ENCODE data around the gene MT2A.

The MT2A gene

GRCh38 chr16:56607675-56608042 lies 725 bp upstream of the MT2A start:
- TF ChIP-seq POU2F2 (IDR thresholded peaks at IDR 0.05; ENCODE audit: low read depth, low read length), result no peak
- no peak for TF ChIP-seq POLR2A (IDR thresholded peaks at IDR 0.05; ENCODE audit: low read depth, low read length)
- TF ChIP-seq TAF1 (IDR thresholded peaks at IDR 0.05; ENCODE audit: low read depth, low read length), result no peak
- no peak for TF ChIP-seq POLR2AphosphoS5 (IDR thresholded peaks at IDR 0.05; ENCODE audit: low read depth, low read length)
- no peak for TF ChIP-seq PAX5 (IDR thresholded peaks at IDR 0.05; ENCODE audit: insufficient read depth, low read length, severe bottlenecking)
- no peak for TF ChIP-seq SPI1 (IDR thresholded peaks at IDR 0.05; ENCODE audit: low read depth, low read length)
- FAIRE-seq, result no peak
- DNase-seq (ENCODE audit: insufficient read length, low spot score), result no peak

GRCh38 chr16:56608876-56609462 lies 585 bp downstream of the MT2A start:
- TF ChIP-seq TAF1 (IDR thresholded peaks at IDR 0.05; ENCODE audit: low read depth, low read length), result no peak
- TF ChIP-seq SPI1 (IDR thresholded peaks at IDR 0.05; ENCODE audit: low read depth, low read length), result no peak
- no peak for TF ChIP-seq POU2F2 (IDR thresholded peaks at IDR 0.05; ENCODE audit: low read depth, low read length)
- TF ChIP-seq POLR2A (IDR thresholded peaks at IDR 0.05; ENCODE audit: low read depth, low read length), result no peak
- TF ChIP-seq POLR2AphosphoS5 (IDR thresholded peaks at IDR 0.05; ENCODE audit: low read depth, low read length), result no peak
- TF ChIP-seq PAX5 (IDR thresholded peaks at IDR 0.05; ENCODE audit: insufficient read depth, low read length, severe bottlenecking), result no peak
- no peak for DNase-seq (ENCODE audit: insufficient read length, low spot score)
- no peak for FAIRE-seq

DNA sequence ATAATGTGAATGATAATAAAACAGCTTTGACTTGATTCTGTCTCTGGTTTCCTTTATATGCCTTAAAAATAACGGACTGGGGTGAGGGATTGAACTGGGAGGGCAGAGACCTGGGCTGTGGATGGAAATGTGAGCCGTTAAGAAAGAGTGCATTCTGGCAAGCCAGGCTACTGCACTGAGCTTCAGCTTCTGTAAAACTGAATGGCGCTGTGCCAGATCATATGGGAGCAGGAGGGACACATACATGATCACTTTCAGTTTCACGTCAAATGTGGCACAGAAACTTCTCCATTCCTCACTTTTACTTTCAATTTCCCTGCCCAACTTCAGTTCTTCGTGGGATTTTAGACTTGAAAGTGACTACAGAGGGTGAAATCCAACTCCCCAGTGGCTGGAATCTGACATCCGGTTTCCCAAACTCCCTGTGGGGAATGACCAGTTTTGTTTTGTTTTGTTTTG lies 1.1 kb downstream of the MT2A start:
- DNase-seq (ENCODE audit: insufficient read length, low spot score) (peak; percentile 57), FAIRE-seq (peak; percentile 58)
- no peak for TF ChIP-seq POLR2AphosphoS5 (IDR thresholded peaks at IDR 0.05; ENCODE audit: low read depth, low read length)
- no peak for TF ChIP-seq POLR2A (IDR thresholded peaks at IDR 0.05; ENCODE audit: low read depth, low read length)
- TF ChIP-seq SPI1 (IDR thresholded peaks at IDR 0.05; ENCODE audit: low read depth, low read length), result peak; percentile 27; the same call in 1 of the 2 replicates
- TF ChIP-seq POU2F2 (IDR thresholded peaks at IDR 0.05; ENCODE audit: low read depth, low read length), result no peak
- TF ChIP-seq PAX5 (IDR thresholded peaks at IDR 0.05; ENCODE audit: insufficient read depth, low read length, severe bottlenecking), result no peak
- no peak for TF ChIP-seq TAF1 (IDR thresholded peaks at IDR 0.05; ENCODE audit: low read depth, low read length)

- FAIRE-seq (peak; percentile 73), DNase-seq (ENCODE audit: insufficient read length, low spot score) (no peak)
- no peak for TF ChIP-seq TAF1 (IDR thresholded peaks at IDR 0.05; ENCODE audit: low read depth, low read length)
- TF ChIP-seq SPI1 (IDR thresholded peaks at IDR 0.05; ENCODE audit: low read depth, low read length), result no peak
- TF ChIP-seq PAX5 (IDR thresholded peaks at IDR 0.05; ENCODE audit: insufficient read depth, low read length, severe bottlenecking), result no peak
- TF ChIP-seq POU2F2 (IDR thresholded peaks at IDR 0.05; ENCODE audit: low read depth, low read length), result no peak
- no peak for TF ChIP-seq POLR2A (IDR thresholded peaks at IDR 0.05; ENCODE audit: low read depth, low read length)
- TF ChIP-seq POLR2AphosphoS5 (IDR thresholded peaks at IDR 0.05; ENCODE audit: low read depth, low read length), result no peak
These were observed 1.7 kb downstream of the MT2A start for GRCh38 chr16:56610017-56610608.

- FAIRE-seq (peak; percentile 26), DNase-seq (ENCODE audit: insufficient read length, low spot score) (no peak)
- TF ChIP-seq POLR2A (IDR thresholded peaks at IDR 0.05; ENCODE audit: low read depth, low read length), result no peak
- TF ChIP-seq SPI1 (IDR thresholded peaks at IDR 0.05; ENCODE audit: low read depth, low read length), result no peak
- TF ChIP-seq POLR2AphosphoS5 (IDR thresholded peaks at IDR 0.05; ENCODE audit: low read depth, low read length), result no peak
- TF ChIP-seq PAX5 (IDR thresholded peaks at IDR 0.05; ENCODE audit: insufficient read depth, low read length, severe bottlenecking), result no peak
- TF ChIP-seq TAF1 (IDR thresholded peaks at IDR 0.05; ENCODE audit: low read depth, low read length), result no peak
- no peak for TF ChIP-seq POU2F2 (IDR thresholded peaks at IDR 0.05; ENCODE audit: low read depth, low read length)
These were observed 2.3 kb downstream of the MT2A start for GRCh38 chr16:56610609-56611111.

GRCh38 chr16:56611281-56611833 lies 3.0 kb downstream of the MT2A start:
- DNase-seq (ENCODE audit: insufficient read length, low spot score), result no peak
- TF ChIP-seq POLR2A (IDR thresholded peaks at IDR 0.05; ENCODE audit: low read depth, low read length), result no peak
- no peak for TF ChIP-seq POLR2AphosphoS5 (IDR thresholded peaks at IDR 0.05; ENCODE audit: low read depth, low read length)
- no peak for TF ChIP-seq POU2F2 (IDR thresholded peaks at IDR 0.05; ENCODE audit: low read depth, low read length)
- no peak for TF ChIP-seq TAF1 (IDR thresholded peaks at IDR 0.05; ENCODE audit: low read depth, low read length)
- no peak for TF ChIP-seq SPI1 (IDR thresholded peaks at IDR 0.05; ENCODE audit: low read depth, low read length)
- no peak for TF ChIP-seq PAX5 (IDR thresholded peaks at IDR 0.05; ENCODE audit: insufficient read depth, low read length, severe bottlenecking)
- FAIRE-seq, result no peak

DNA sequence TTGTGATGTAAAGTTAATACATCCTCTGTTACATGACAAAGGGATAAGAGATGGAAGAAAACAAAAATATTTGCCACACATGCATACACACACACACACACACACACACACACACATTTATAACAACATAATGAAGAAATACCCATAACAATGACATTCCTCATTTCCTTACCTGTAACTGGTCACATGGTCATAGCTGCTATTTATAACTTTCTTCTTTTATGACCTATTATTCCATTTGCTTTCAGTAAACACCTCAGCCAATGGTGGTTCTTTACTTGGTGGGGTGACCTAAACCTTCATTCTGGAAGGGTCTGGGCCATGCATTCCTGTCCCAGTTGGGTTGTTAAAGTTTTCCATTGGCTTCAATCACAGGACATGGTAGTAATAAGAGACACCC lies 5.3 kb downstream of the MT2A start:
- TF ChIP-seq TAF1 (IDR thresholded peaks at IDR 0.05; ENCODE audit: low read depth, low read length) (no peak), POLR2A (IDR thresholded peaks at IDR 0.05; ENCODE audit: low read depth, low read length) (no peak), POLR2AphosphoS5 (IDR thresholded peaks at IDR 0.05; ENCODE audit: low read depth, low read length) (no peak), SPI1 (IDR thresholded peaks at IDR 0.05; ENCODE audit: low read depth, low read length) (no peak), PAX5 (IDR thresholded peaks at IDR 0.05; ENCODE audit: insufficient read depth, low read length, severe bottlenecking) (no peak), POU2F2 (IDR thresholded peaks at IDR 0.05; ENCODE audit: low read depth, low read length) (no peak)
- FAIRE-seq, result no peak

GRCh38 chr16:56614549-56614991 lies 6.2 kb downstream of the MT2A start:
- DNase-seq (ENCODE audit: insufficient read length, low spot score), result no peak
- no peak for FAIRE-seq

More for the DNA sequence above, 5.3 kb downstream of the MT2A start:
- DNase-seq (ENCODE audit: insufficient read length, low spot score), result no peak

DNA sequence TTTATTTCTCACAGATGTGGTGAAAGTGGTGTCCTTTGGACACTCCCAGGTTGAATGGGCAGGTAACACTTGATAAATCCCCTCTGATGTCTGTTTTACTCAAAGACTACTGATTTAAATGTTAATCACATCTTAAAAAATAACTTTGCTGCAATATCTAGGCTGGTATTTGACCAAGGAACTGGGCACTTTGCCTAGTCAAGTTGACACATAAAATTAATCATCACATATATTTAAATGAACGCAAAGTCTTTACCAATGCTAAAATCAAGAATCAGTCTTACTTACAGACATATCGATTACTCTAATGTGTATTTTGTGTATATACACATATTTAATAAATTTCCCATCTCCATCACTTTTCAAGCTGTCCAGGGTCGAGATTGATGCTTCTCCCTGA lies 7.0 kb downstream of the MT2A start:
- TF ChIP-seq PAX5 (IDR thresholded peaks at IDR 0.05; ENCODE audit: insufficient read depth, low read length, severe bottlenecking) (no peak), POLR2AphosphoS5 (IDR thresholded peaks at IDR 0.05; ENCODE audit: low read depth, low read length) (no peak), POLR2A (IDR thresholded peaks at IDR 0.05; ENCODE audit: low read depth, low read length) (no peak), TAF1 (IDR thresholded peaks at IDR 0.05; ENCODE audit: low read depth, low read length) (no peak)
- FAIRE-seq (no peak), DNase-seq (ENCODE audit: insufficient read length, low spot score) (no peak)

More at GRCh38 chr16:56614549-56614991, 6.2 kb downstream of the MT2A start:
- TF ChIP-seq POU2F2 (IDR thresholded peaks at IDR 0.05; ENCODE audit: low read depth, low read length) (no peak), TAF1 (IDR thresholded peaks at IDR 0.05; ENCODE audit: low read depth, low read length) (no peak), PAX5 (IDR thresholded peaks at IDR 0.05; ENCODE audit: insufficient read depth, low read length, severe bottlenecking) (no peak), POLR2AphosphoS5 (IDR thresholded peaks at IDR 0.05; ENCODE audit: low read depth, low read length) (no peak), POLR2A (IDR thresholded peaks at IDR 0.05; ENCODE audit: low read depth, low read length) (no peak), SPI1 (IDR thresholded peaks at IDR 0.05; ENCODE audit: low read depth, low read length) (no peak)

All from GM12891 (cell line).